Measurements from ENCODE around the gene PLEK2.

GRCh38 chr14:67457782-67458181 is 45.8 kb upstream of the PLEK2 start:
- no peak for TF ChIP-seq POLR2AphosphoS5 (IDR thresholded peaks at IDR 0.05; ENCODE audit: borderline replicate concordance, low read depth, low read length)
- TF ChIP-seq EZH2 (IDR thresholded peaks at IDR 0.05): no peak
